ENCODE results near the gene ERGIC1. TPM values are rescaled to one million over a fixed set of nuclear protein-coding genes. Genes with fewer than 3 reads are reported as not detected.
"Not testable (repeated sequence)": the region's sequence is repeated elsewhere in the genome, so short reads cannot be mapped to it uniquely, and the experiment has no call there.

ERGIC1 gene
- total RNA-seq, 1 donor from 2014 or later: 158 TPM

DNA sequence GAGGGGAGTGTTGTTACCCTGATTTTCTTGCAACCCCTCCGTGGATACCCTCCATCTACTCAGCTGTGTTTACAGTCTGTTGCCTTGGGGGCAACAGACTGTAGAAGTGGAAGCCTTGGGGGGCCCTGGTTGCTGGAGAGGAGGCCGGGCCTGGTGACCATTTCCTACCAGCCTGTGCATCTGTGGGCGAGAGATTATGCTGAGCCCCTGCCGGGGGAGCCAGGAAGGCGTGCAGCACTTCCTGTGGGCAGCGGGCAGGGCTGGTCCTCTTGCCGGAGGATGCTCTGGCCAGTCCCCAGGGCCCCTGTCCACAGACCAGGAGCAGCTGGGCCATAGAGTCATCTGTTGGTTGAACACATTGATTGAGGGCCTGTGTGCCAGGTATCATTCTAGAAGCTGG, 11.1 kb downstream of the ERGIC1 start:
- no peak overlapping the region for H3K27ac Mint-ChIP-seq

DNA sequence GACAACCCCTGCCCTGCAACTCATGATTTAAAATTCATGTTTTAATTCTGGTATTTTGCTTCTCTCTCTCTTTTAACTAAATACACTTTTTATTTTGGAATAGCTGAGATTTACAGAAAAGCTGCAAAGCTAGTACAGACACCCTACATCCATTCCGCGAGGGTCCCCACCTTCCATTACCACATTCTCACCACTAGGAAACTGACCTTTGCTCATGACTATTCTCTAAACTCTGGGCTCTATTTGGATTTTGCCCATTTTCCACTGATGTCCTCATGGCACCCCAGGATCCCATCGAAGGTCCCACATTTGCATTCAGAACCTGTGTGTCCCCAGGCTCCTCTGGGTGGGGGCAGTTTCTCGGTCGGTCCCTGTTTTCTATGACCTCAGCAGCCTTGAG, 11.5 kb downstream of the ERGIC1 start:
- Mint-ChIP-seq H3K4me3 (ENCODE audit: low read depth) (no peak overlapping the region), H3K36me3 (ENCODE audit: insufficient read depth) (peaks cover 14% of the 10 kb centered on the region), H3K27ac (no peak overlapping the region), H3K9me3 (ENCODE audit: low read depth) (no peaks in the 10 kb centered on the region), H3K4me1 (ENCODE audit: low read depth) (peaks cover 14% of the 10 kb centered on the region), H3K27me3 (no peaks in the 10 kb centered on the region)
- TF ChIP-seq, protein P1, sequence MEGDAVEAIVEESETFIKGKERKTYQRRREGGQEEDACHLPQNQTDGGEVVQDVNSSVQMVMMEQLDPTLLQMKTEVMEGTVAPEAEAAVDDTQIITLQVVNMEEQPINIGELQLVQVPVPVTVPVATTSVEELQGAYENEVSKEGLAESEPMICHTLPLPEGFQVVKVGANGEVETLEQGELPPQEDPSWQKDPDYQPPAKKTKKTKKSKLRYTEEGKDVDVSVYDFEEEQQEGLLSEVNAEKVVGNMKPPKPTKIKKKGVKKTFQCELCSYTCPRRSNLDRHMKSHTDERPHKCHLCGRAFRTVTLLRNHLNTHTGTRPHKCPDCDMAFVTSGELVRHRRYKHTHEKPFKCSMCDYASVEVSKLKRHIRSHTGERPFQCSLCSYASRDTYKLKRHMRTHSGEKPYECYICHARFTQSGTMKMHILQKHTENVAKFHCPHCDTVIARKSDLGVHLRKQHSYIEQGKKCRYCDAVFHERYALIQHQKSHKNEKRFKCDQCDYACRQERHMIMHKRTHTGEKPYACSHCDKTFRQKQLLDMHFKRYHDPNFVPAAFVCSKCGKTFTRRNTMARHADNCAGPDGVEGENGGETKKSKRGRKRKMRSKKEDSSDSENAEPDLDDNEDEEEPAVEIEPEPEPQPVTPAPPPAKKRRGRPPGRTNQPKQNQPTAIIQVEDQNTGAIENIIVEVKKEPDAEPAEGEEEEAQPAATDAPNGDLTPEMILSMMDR (IDR thresholded peaks at IDR 0.05; ENCODE audit: unreplicated experiment): peak; percentile 30
- DNase-seq (ENCODE audit: low spot score, unreplicated experiment): no peak

More for the DNA sequence above, 11.1 kb downstream of the ERGIC1 start:
- peaks cover 14% of the 10 kb centered on the region for H3K36me3 Mint-ChIP-seq (ENCODE audit: insufficient read depth)
- no peaks in the 10 kb centered on the region for H3K27me3 Mint-ChIP-seq
- no peak overlapping the region for H3K4me3 Mint-ChIP-seq (ENCODE audit: low read depth)
- peaks cover 14% of the 10 kb centered on the region for H3K4me1 Mint-ChIP-seq (ENCODE audit: low read depth)
- TF ChIP-seq, protein P1 (IDR thresholded peaks at IDR 0.05; ENCODE audit: unreplicated experiment): no peak
- no peak for DNase-seq (ENCODE audit: low spot score, unreplicated experiment)
- no peaks in the 10 kb centered on the region for H3K9me3 Mint-ChIP-seq (ENCODE audit: low read depth)

DNA sequence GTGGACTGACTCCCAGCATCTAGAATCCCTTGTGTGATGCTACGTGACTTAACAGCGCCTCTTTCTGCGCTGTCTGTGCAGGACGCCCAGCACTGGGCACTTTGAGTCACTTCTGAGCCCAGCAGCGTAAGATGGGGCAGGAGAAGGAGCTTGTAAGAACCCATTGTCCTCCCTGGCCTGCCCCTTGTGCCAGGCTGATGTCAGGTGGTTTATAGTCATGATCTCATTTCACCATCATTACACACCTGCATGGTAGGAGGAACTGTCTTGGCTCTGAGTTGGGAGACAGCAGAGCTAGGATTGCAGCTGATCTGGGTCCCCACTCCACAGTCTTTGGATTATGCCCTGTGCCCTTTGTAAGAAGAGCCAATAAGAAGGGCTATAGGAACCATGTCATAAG, 12.2 kb downstream of the ERGIC1 start:
- TF ChIP-seq, protein P1 (IDR thresholded peaks at IDR 0.05; ENCODE audit: unreplicated experiment): no peak
- no peak overlapping the region for H3K4me3 Mint-ChIP-seq (ENCODE audit: low read depth)
- H3K36me3 Mint-ChIP-seq (ENCODE audit: insufficient read depth): peaks cover 13% of the 10 kb centered on the region
- no peak overlapping the region for H3K27ac Mint-ChIP-seq
- no peaks in the 10 kb centered on the region for H3K9me3 Mint-ChIP-seq (ENCODE audit: low read depth)
- DNase-seq (ENCODE audit: low spot score, unreplicated experiment): no peak
- H3K4me1 Mint-ChIP-seq (ENCODE audit: low read depth): peaks cover 14% of the 10 kb centered on the region
- no peaks in the 10 kb centered on the region for H3K27me3 Mint-ChIP-seq

DNA sequence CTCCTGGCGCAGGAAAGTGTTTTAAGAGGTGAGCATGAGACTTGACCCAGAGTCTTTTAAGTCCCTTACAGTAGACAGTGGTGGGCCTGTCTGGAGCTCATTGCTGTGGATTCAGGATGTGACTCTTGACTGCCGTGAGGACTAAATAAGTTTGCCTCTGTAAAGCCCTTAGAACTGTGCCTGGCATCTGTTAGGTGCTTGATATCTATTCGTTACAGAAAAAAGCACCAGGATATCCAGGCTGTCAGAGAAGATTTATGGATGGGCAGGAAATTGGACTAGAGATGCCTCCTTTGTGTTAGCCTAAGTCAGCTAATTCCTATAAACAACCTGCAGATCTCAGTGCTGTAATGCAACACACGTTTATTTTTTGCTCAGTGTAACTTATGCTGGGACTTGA, 12.6 kb downstream of the ERGIC1 start:
- no peaks in the 10 kb centered on the region for H3K27me3 Mint-ChIP-seq
- DNase-seq (ENCODE audit: low spot score, unreplicated experiment): no peak
- H3K36me3 Mint-ChIP-seq (ENCODE audit: insufficient read depth): peaks cover 13% of the 10 kb centered on the region
- H3K4me3 Mint-ChIP-seq (ENCODE audit: low read depth): no peak overlapping the region
- H3K27ac Mint-ChIP-seq: no peak overlapping the region
- TF ChIP-seq, protein P1 (IDR thresholded peaks at IDR 0.05; ENCODE audit: unreplicated experiment): no peak
- no peaks in the 10 kb centered on the region for H3K9me3 Mint-ChIP-seq (ENCODE audit: low read depth)
- peaks cover 14% of the 10 kb centered on the region for H3K4me1 Mint-ChIP-seq (ENCODE audit: low read depth)

DNA sequence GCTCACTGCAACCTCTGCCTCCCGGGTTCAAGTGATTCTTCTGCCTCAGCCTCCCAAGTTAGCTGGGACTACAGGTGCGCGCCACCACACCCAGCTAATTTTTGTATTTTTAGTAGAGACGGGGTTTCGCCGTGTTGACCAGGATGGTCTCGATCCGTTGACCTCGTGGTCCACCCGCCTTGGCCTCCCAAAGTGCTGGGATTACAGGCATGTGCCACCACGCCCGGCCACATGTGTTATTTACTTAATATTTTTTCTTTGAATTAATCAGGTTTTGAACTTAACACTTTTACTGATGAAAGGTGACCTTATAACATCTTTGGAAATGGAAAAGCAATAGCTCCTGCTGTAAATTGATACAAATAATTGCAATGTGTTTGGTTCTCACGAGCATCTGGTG, 13.5 kb downstream of the ERGIC1 start:
- not testable (repeated sequence) for H3K27ac Mint-ChIP-seq; H3K4me3 Mint-ChIP-seq (ENCODE audit: low read depth); DNase-seq (ENCODE audit: low spot score, unreplicated experiment); H3K27me3 Mint-ChIP-seq; H3K36me3 Mint-ChIP-seq (ENCODE audit: insufficient read depth); H3K9me3 Mint-ChIP-seq (ENCODE audit: low read depth)
- peaks cover 14% of the 10 kb centered on the region for H3K4me1 Mint-ChIP-seq (ENCODE audit: low read depth)

DNA sequence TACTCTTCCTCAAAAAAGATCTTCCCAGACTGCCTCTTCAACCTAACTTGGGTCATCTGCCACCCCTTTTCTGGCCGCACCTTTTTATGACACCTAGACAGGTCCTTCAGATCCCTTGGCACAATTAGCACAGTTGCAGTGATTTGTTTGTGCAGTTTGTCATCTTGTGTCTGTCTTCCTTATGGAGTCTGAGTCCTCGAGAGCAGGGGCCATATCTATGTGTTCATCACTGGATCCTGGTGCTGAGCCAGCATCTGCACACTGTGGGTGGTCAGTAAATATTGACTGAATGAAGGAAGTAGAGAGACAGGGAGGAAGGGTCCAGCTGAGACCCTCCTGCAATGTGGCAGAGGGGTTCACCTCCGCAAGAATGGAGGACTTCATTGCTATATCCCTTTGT, 14.4 kb downstream of the ERGIC1 start:
- no peak overlapping the region for H3K27ac Mint-ChIP-seq
- peaks cover 4% of the 10 kb centered on the region for H3K36me3 Mint-ChIP-seq (ENCODE audit: insufficient read depth)
- DNase-seq (ENCODE audit: low spot score, unreplicated experiment): no peak

More for the DNA sequence above, 14.4 kb downstream of the ERGIC1 start:
- Mint-ChIP-seq H3K4me1 (ENCODE audit: low read depth) (peaks cover 14% of the 10 kb centered on the region), H3K27me3 (no peaks in the 10 kb centered on the region), H3K4me3 (ENCODE audit: low read depth) (no peak overlapping the region), H3K9me3 (ENCODE audit: low read depth) (no peaks in the 10 kb centered on the region)
- TF ChIP-seq, protein P1 (IDR thresholded peaks at IDR 0.05; ENCODE audit: unreplicated experiment): no peak
